ENCODE results near the gene NAGK. TPM values are rescaled to one million over a fixed set of nuclear protein-coding genes. Genes with fewer than 3 reads are reported as not detected.

NAGK gene
- total RNA-seq, 1 donor from 2014 or later, result 46.7 TPM

DNA sequence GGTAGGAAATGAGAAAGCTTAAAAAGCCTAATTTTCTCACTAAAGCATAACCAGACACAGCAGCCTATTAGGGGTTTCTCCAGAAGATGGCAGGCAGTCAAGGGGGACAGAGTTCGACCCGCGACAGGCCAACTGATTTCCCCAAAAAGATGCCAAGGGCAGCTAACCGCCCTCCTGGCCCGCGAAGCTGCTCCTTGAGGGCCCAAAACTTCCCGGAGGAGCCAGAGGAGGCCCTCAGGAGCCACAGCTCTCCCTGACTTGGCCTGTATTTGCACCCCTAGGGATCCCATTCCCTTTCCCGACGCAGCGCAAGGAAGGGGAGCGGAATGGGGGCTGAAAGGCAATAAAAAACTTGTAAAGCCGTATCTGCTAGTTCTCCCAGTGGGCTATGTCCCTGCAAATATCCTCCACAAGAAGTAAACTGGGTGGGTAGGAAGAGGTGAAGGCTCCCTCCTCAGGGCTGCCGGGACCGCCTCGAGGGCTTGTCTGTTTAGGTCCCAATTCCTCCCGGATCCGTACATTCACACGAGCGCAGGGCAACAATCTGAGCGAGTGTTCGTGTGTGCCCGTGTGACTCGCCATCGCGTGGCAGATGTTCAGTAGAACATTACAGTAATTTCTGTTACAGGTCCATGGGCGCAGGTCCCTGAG lies 756 bp upstream of the NAGK start:
- Histone ChIP-seq H3K27me3 (ENCODE audit: low read depth) (no peaks in the 10 kb centered on the region), H3K9me3 (replicated peaks) (no peaks in the 10 kb centered on the region), H3K4me1 (peaks cover 53% of the 10 kb centered on the region), H3K36me3 (peaks cover 2% of the 10 kb centered on the region), H3K4me3 (peak overlapping the region; percentile 87), H3K27ac (replicated peaks) (peak overlapping the region; percentile 94)
- DNase-seq, result no peak
- intact Hi-C loops (cut with micrococcal nuclease), result no loop called here
- TF ChIP-seq, protein P1, sequence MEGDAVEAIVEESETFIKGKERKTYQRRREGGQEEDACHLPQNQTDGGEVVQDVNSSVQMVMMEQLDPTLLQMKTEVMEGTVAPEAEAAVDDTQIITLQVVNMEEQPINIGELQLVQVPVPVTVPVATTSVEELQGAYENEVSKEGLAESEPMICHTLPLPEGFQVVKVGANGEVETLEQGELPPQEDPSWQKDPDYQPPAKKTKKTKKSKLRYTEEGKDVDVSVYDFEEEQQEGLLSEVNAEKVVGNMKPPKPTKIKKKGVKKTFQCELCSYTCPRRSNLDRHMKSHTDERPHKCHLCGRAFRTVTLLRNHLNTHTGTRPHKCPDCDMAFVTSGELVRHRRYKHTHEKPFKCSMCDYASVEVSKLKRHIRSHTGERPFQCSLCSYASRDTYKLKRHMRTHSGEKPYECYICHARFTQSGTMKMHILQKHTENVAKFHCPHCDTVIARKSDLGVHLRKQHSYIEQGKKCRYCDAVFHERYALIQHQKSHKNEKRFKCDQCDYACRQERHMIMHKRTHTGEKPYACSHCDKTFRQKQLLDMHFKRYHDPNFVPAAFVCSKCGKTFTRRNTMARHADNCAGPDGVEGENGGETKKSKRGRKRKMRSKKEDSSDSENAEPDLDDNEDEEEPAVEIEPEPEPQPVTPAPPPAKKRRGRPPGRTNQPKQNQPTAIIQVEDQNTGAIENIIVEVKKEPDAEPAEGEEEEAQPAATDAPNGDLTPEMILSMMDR (IDR thresholded peaks at IDR 0.05; ENCODE audit: borderline replicate concordance), result no peak

DNA sequence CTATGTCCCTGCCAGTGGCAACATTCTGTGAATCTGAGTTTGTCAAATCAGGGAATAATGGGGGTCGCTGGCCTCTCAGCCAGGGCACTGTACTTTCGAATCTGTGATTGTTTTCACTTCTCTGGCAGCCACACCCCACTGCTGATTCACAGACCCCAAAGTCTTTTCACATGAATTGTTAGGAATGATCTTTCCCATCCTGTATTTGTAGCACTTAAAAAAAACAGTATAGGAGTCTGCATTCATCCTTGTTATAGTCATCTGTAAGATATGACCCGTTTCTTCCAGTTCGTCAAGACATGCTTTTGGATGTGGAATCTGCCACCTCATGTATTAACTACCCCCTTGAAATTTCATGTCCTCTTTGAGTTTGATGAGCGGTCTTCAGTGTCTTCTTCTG lies 928 bp downstream of the NAGK start:
- intact Hi-C loops (cut with micrococcal nuclease), result no loop called here

DNA sequence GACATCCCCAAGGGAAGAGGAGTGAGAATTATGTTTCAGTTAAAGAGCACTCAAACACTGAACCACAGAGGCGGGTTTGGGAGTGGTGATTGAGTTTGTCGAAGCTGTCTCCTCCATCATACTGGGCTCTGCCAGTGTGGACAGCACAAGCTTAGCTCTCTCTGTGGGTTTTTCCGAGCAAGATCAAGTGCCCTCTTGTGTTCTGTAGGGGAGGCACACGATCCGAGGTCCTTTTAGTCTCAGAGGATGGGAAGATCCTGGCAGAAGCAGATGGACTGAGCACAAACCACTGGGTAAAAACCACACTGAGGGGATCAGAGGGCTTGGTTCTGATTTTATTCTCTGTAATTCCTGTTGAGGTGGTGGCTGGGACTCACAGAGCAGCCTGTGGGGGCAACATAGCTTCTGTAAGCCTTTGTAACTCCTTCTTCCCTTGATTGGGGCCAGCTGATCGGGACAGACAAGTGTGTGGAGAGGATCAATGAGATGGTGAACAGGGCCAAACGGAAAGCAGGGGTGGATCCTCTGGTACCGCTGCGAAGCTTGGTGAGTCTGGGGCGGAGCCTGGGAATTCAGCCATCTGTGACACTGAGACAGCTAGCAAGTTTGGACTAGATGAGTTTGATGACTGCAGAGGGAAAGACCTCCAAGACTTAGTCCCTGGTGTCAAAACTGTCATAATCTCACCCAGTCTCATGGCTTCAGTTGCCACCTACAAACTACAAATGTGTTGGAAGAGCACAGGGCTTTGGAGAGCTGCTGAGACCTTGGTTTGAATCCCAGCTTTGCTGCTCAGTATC lies 2.0 kb downstream of the NAGK start:
- H3K36me3 ChIP-seq, result peaks cover 30% of the 10 kb centered on the region
- TF ChIP-seq, protein P1 (IDR thresholded peaks at IDR 0.05; ENCODE audit: borderline replicate concordance), result peak; percentile 14
- no peak for DNase-seq
- peaks cover 56% of the 10 kb centered on the region for H3K4me1 ChIP-seq
- no peaks in the 10 kb centered on the region for H3K27me3 ChIP-seq (ENCODE audit: low read depth)
- H3K9me3 ChIP-seq (replicated peaks), result no peaks in the 10 kb centered on the region
- H3K4me3 ChIP-seq, result peak overlapping the region; percentile 87
- intact Hi-C loops (cut with micrococcal nuclease), result no loop called here
- H3K27ac ChIP-seq (replicated peaks), result no peak overlapping the region

More for the DNA sequence above, 928 bp downstream of the NAGK start:
- no peak for DNase-seq
- Histone ChIP-seq H3K4me3 (peak overlapping the region; percentile 87), H3K4me1 (peaks cover 56% of the 10 kb centered on the region), H3K9me3 (replicated peaks) (no peaks in the 10 kb centered on the region), H3K27ac (replicated peaks) (no peak overlapping the region), H3K36me3 (peaks cover 18% of the 10 kb centered on the region), H3K27me3 (ENCODE audit: low read depth) (no peaks in the 10 kb centered on the region)
- TF ChIP-seq, protein P1 (IDR thresholded peaks at IDR 0.05; ENCODE audit: borderline replicate concordance), result no peak

DNA sequence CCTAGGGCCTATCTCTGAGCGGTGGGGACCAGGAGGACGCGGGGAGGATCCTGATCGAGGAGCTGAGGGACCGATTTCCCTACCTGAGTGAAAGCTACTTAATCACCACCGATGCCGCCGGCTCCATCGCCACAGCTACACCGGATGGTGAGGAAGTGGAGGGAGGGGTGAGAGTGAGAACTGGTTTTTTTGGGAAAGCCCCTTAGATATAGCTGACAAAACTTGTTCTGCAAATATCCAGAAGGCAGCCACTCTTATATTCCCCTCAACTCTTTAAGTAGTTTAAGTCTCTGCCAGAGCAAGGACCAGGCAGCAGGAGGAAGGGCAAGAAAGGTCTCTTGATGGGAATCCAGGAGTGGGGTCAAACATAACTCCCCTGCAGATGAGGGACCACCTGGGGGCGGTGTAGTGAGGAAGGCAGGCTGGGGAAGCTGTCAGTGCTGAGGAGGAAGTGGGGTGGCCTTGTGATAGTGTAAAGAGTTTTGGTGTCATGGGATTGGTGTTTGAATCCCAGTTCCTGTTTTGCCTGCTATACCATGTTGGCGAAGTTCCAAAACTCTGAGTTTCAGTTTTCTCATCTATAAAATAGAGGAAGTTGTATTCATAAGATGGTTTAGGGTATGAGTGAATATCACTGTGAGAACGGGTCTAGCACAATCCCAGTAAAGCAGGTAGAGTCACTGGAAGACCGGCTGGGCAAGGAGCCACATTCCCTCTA lies 3.4 kb downstream of the NAGK start:
- H3K4me3 ChIP-seq, result no peak overlapping the region
- no peaks in the 10 kb centered on the region for H3K9me3 ChIP-seq (replicated peaks)
- intact Hi-C loops (cut with micrococcal nuclease), result no loop called here
- H3K27me3 ChIP-seq (ENCODE audit: low read depth), result no peaks in the 10 kb centered on the region
- peaks cover 43% of the 10 kb centered on the region for H3K36me3 ChIP-seq
- no peak overlapping the region for H3K27ac ChIP-seq (replicated peaks)
- H3K4me1 ChIP-seq, result peaks cover 56% of the 10 kb centered on the region
- TF ChIP-seq, protein P1 (IDR thresholded peaks at IDR 0.05; ENCODE audit: borderline replicate concordance), result no peak
- DNase-seq, result peak; percentile 23

DNA sequence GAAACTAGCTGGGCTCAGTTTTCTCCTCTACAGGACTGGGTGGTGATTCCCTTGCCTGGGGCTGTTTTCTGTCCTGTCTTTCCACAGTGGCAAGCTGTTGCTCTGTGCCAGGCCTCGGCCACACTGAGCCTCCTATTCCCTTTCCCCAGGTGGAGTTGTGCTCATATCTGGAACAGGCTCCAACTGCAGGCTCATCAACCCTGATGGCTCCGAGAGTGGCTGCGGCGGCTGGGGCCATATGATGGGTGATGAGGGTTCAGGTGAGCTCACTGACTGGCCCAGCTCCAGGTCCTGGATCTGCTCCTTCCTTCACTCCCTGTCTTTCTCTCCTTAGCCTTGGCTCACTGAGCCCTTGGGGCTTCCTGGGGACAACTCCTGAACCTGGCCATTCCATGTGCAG lies 4.0 kb downstream of the NAGK start:
- TF ChIP-seq, protein P1 (IDR thresholded peaks at IDR 0.05; ENCODE audit: borderline replicate concordance), result no peak
- intact Hi-C loops (cut with micrococcal nuclease), result no loop called here
- H3K36me3 ChIP-seq, result peaks cover 50% of the 10 kb centered on the region
- no peaks in the 10 kb centered on the region for H3K27me3 ChIP-seq (ENCODE audit: low read depth)
- H3K27ac ChIP-seq (replicated peaks), result peak overlapping the region; percentile 7
- H3K9me3 ChIP-seq (replicated peaks), result no peaks in the 10 kb centered on the region
- DNase-seq, result no peak
- no peak overlapping the region for H3K4me3 ChIP-seq
- peaks cover 49% of the 10 kb centered on the region for H3K4me1 ChIP-seq
